GM21825 (cell line): ENCODE results near the gene PRF1.
A peak's percentile ranks its signal among the peaks of the same experiment; 100 is the strongest.

Experiments used
- ATAC-seq: cut with Tn5 transposase; IDR thresholded peaks from one replicate; pipeline ENCODE4 v1.9.1; 2021; ENCODE audit warnings: mild to moderate bottlenecking, moderate library complexity; ENCODE audit not compliant: unreplicated experiment

PRF1 gene

DNA sequence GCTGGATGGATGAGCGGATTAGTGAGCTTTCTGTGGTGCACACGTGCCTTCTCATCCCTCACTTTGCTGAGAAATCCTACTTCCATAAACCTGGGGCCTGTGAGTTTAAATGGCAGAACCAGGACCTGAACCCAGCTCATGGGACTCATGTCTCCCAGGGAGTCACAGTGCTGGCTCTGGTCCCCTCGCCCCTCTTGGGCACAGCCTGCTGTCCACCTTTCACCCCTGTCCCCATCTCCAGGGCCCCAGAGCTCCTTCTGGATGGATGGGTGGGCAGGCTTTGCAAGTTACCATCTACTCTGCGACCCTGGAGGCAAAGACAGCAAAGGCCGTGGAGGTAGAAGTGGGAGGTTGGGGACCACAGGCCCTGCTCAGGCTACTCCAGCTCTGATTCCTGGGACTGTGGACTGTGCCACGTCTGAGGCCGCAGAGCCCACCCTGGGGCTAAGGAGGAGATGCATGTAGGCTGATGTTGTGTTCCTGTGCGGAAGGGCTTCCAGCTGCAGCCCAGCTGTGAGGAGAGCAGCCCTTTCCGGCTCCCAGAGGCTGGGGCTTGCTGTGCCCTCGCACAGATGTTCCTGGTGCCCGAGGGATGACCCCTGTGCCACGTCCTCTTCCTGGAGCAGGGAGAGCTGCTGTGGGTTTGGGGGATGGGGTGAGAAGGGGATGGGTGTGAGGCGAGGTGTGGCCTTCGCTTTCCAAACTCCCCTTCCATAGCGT lies 40.3 kb downstream of the PRF1 start:
- ATAC-seq = no peak

DNA sequence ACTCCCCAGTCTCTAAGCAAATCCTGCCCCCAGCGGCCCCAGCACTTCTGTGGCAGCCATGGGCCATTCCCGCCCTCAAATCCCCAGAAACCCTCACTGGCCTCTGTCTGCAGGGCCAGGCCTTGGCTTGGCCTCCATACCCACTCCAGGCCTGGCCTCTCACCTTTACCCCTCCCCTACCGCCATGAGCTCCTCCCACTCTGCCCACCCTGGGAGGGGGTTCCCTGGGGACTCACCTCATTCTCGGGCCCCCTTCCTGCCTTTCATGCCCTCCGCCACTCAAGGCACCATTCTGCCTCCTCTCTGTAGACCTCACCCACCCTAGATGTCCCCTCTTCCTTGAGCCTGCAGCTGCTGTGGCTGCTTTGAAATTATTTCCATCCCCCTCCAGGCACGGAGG lies 41.0 kb downstream of the PRF1 start:
- ATAC-seq = no peak

DNA sequence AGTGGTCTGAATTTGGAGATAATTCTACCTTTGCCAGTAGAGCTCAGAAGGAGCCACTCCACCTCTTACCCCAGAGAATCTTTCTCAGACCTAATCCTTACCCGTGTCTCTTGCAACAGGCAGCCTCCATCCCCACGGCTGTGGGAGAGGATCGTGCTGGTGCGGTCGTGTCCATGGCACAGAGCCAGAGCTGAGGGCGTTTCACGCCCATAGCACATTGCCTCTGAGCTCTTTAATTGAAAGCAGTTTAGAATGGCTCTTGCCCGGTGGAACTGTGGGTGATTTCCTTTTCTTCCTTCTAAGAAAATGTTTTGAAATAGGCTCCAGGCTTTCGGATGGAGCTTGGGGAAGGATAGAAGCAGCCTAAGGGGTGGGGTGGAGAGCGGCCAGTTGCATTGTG lies 41.5 kb downstream of the PRF1 start:
- ATAC-seq = no peak

DNA sequence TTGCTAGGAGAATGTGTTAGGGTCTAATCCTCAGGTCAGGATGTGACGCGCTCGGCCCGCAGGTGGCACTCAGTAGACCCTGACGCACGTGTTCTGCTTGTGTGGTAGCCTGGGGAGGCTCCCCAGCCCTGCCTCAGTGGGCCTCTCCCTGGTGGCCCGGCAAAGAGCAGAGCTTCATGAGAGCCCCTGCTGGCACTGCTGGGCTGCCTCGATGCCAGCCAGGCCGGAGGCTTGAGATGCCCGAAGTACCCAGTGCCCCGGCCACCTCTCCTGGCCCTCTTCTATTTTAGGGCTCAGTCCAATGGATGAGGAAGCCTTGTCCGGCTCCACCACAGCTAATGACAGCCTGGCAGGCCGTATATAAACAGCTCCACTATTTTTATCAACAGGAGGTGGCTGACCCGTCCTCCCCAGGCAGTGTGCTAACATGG lies 42.0 kb downstream of the PRF1 start:
- ATAC-seq = no peak

DNA sequence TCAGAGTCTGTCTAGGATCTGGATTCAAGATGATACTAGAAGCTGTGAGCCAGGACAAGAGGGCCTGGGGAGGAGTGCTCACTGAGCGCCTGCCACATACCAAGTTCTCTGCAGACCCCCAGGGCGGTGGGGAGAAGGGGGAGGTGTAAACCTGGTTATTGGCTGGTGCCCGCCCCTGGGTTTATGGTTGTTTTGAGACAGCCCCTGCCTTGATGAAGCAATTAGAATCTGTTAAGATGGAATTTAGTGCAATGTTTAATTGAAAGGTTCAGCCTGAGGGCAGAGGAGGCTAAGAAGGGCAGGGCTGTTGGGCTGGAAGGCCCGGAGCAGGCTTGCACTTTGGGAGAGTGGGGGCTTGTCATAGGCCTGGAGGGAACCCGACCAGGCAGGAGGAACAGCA lies 42.7 kb downstream of the PRF1 start:
- no peak for ATAC-seq

DNA sequence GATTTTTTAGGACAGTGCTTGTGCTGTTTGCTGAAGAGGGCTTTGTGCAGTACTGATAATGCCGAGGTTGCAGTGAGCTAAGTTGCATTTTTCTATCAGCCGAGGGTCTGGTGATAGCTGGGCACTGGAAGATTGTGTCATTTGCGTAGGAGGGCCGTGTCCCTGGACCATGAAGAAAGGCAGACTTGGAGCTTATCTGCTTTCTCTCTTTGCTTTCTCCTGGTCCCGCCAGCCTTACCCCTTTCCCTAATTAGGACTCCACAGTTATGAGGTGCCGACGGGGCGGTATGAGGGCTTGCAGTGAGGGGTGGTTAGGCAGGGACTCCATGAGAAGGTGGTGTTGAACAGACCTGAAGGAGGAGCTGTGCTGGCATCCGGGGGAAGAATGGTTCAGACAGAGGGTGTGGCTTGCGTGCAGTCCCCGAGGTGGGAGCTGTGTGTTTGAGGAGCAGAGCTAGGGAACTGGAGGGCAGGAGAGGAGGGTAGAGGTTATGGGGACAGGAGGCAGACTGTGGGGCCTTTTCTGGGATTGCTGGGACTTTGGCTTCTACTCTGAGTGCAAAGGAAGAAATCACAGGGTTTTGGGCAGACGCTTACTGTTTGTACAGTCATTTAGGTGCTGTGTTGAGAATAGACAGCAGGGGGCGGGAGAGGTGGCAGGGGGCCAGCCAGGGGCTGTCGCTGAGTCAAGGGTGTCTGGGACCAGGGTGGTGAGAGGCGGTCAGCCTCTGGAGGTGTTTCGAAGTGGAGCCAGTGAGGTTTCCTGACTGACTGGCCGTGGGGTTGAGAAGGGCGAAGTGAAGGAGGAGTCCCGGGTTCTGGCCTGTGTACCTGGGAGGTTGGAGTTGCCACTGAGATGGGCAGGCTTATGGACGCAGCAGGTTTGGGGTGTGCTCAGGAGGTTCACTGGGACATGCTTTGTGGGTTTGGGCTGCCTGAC lies 43.4 kb downstream of the PRF1 start:
- ATAC-seq = peak; percentile 56

DNA sequence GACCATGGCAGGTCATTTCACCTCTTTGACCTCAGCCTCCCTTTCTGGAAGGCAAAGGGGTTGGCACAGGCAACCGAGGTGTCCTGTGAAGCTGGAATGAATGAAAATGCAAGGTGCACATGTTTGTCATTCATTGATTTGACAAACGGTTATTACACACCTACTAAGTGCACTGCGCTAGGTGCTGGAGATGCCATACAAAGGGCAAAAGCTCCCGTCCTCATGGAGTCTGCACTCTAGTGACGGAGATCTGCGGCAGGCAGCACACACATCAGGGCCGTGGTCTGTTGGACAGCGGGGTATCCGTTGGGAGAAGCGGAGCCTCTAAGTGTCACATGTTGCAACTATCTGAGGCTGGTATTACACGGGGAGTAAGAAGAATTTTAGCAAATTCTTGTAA lies 44.2 kb downstream of the PRF1 start:
- no peak for ATAC-seq

DNA sequence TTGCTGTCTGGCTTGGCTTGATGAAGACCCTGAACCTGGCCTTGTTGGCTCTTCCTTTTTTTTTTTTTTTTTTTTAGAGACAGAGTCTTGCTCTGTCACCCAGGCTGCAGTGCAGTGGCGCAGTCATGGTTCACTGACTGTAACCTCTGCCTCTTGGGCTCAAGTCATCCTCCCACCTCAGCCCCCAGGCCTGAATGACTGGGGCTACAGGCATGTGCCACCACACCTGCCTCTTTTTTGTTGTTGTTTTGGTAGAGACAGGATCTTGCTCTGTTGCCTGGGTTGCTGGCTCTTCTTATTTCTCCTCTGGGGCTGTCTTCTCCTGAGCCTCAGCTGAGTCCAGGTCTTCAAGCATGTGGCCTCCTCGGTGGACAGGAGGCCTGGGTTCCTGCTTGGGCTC lies 44.7 kb downstream of the PRF1 start:
- no peak for ATAC-seq

DNA sequence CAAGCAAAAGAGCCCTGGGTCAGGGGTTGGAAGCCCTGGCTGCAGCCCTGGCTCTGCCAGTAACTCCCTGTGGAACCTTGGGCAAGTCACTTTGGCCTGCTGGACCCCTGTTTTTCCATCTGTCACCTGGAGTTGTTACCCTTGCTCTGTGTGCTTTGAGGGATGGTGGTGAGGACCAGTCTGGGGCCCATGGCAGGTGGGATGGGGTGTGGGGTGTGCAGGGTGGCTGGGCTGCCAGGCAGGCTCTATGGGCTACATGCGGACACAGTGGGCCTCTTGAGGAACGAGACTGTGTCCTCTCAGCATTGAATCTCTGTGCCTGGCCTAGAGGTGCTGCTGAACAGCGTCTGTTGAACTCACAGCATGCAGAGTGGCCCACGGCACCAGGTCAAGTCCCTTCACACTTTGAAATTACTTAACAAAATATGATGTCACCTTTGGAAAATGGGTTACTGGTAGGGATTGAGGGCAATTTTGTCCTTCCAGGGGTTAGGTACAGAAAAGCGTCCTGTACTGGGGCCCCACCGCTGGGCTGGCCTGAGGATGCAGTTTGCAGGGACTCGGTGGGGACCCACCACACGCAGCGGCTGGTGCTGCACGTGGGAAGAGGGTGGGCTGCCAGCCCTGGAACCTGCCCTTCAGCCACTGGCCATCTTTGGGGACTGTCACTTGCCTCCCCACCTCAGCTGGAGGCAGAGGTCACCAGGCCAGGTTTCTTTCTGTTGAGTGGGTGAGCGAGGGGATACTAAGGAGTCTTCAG lies 45.3 kb downstream of the PRF1 start:
- ATAC-seq = no peak

DNA sequence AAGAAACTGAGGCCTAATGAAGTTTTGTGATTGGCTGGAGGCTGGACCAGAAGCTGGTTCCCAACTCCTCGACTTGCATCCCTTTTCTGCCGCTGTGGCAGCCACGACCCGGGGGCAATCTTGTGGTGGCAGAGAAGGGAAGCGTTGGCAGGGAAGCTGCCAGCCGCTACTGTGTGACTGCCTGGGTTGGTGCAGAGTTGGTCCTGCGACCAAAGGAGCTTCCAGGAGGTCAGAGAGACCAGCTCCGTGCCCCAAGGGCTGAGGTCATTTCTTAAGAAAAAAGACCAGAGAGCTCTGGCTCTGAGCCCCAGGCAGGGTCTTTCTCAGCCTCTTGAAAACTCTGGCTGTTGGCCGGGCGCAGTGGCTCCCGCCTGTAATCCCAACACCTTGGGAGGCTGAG lies 47.2 kb downstream of the PRF1 start:
- ATAC-seq = no peak

DNA sequence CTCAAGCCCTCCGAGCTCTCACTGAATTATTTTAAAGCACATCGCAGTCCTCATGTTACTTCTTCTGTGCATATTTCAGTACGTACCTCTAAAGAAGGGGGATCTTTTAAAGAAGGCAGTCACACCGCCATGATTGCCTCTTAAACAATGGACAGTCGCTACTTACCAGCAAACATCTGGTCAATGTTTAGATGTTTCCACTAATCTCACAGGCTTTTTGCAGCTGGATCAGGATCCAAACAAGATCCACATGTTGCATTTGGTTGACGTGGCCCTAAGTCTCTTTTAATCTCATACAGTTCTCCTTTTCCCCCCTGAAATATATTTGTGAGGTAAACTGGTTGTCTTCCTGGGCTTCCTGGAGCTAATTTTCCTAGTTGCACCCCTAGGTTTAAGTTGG lies 50.0 kb downstream of the PRF1 start:
- ATAC-seq = no peak

DNA sequence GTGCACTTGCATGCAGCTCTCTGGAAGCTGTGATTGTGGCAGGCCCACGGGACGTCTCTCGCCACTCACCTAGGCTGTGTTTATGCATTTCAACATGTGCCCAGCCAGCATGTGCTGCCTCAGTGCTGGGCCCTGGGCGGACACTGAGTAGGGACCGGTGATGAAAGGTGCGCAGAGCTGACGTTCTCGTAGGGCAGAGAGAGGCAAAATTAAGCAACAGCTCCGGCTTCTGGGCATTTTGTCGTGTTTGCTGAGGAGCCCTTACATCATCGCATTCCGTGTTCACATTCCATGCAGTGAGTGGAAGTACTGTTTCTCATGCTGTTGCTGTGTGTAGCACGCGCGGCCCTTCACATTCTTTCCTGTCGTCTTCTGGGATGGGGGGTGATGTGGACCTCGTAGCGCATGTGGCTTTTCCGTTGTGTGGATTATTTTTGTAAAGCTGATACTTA lies 50.5 kb downstream of the PRF1 start:
- ATAC-seq = no peak

DNA sequence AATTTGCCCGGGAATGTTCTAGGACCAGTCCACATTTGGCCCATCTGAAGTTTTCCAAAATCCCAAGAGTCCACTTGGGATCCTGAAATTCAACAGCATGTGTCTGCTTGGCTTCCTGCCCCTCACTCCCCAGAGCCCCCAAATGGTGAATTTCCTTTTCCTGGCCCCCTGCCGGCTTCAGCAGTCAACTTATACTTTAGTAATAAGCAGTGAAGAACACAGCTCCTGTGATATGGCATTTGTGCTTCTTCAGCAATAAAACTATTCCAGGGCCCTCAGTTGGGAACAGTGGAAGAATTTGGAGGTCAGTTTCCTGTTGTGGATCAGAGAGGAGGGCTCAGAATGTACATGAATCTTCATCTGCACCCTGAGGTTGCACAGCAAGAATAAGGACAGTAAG lies 51.1 kb downstream of the PRF1 start:
- ATAC-seq = no peak

DNA sequence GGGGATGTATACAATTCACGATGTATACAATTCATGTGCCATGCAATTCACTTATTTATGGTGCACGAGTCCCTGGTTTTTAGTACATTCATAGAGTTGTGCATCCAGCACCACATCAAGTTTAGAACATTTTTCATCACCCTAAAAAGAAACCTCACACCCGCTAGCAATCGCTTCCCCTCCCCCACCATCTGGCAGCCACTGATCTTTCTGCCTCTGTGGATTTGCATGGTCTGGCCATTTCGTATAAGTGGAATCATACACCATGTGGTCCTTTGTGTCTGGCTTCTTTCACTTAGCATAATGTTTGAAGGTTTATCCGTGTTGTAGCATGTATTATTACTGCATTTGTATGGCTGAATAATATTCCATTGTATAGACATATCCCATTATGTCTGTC lies 52.1 kb downstream of the PRF1 start:
- no peak for ATAC-seq

DNA sequence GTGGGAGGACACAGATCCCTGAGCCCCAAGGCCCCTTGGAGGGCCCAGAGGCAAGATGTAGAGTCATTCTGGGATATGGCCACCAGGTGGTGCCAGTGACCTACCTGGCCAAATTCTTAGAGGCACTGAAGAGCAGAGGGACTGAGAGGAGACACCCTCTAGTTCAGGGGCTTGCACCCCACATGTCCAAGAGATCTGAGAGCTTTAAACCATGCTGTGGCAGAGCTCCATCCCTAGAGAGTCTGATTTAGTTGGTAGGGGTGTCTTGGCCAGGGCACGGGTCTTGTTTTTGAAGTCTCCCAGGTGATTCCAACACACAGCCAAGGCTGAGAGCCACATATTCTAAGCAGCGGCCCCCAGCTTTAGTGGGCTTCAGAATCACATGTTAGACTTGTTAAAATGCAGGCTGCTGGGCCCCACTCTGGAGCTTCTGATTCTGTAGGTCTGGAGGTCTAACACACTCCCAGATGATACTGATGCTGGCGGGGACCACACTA lies 52.5 kb downstream of the PRF1 start:
- no peak for ATAC-seq

DNA sequence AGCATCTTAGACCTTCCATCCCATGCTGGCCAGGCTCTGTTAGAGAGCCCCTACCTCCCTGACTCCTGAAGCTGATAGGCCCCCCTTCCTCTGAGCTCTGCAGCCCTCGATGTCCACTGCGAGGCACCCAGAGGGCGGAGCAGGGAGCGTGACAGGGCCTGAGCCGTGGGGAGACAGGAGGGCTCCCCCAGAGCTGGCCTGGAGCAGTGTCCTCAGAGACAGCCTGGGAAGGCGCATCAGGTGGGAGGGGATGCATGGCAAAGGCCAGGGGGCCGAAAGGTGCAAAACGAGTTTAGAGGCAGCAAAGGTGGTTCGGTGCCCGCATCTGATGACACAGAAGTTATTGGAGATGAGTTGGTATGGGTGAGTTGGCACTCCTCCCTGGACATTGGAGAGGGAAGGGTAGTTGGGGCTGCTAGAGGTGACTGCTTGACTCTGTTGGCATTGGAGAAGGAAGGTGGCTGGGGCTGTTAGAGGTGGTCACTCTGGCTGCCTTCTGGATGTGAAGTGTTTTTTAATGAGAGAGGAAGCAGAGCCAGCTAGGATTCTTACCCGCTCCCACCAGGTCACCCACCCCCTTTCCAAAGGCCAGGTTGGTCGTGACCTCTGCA lies 53.1 kb downstream of the PRF1 start:
- no peak for ATAC-seq
